K562 (cell line): ENCODE measurements around the gene PYDC1. TPM values are rescaled to one million over a fixed set of nuclear protein-coding genes. Genes with fewer than 3 reads are reported as not detected.

Experiments used
- ATAC-seq: fragments of 200-7000 bp; cut with Tn5 transposase; 3 replicates; pipeline ENCODE4 v1.9.1; 2020; ENCODE audit warnings: moderate library complexity
- BruUV-seq: library from RNA; stranded (reverse); fragments of 400-500 nt; replicated peaks from 2 replicates; lab custom pipeline; 2021; lab: Mats Ljungman, UMichigan
- CTCF ChIA-PET: fragments of 300-600 bp; formaldehyde crosslinking; extraction: SDS; loops from one replicate; lab custom pipeline; 2021; ENCODE audit warnings: low intra/inter-chr PET ratio; lab: Yijun Ruan, JAX
- POLR2A ChIA-PET: fragments of 300-600, 350-650 bp; sonication (Branson Sonifier 250); formaldehyde crosslinking; extraction: SDS; loops from one replicate; lab custom pipeline; 2021; ENCODE audit warnings: antibody characterized with exemption, inconsistent platforms; lab: Yijun Ruan, JAX
- DNase-seq, 4 experiments: peaks; one replicate each; pipeline versions ENCODE4 v3.0.0 to v3.0.0-alpha.2; 2011 to 2018; ENCODE audit warnings: low spot score in 3 of 4, mixed read lengths in 3 of 4; ENCODE audit errors: extremely low read depth in 1 of 4
- FAIRE-seq: peaks from 2 replicates; lab custom pipeline; 2011; peaks lifted over from hg19 to GRCh38; lab: Jason Lieb, UNC
- H2AFZ ChIP-seq: 2 replicates; pipeline ENCODE4 v1.6.0; 2011; ENCODE audit warnings: low read depth, low read length, control low read depth, inconsistent platforms
- H3K27ac ChIP-seq: fragments of 200-600 bp; 3 replicates; pipeline ENCODE4 v1.8.0; 2011; ENCODE audit warnings: low read depth, mild to moderate bottlenecking, control low read depth, inconsistent platforms, low read length, moderate library complexity, mixed read lengths; ENCODE audit errors: extremely low read depth
- H3K27me3 ChIP-seq, 2 experiments: fragments of 300-600 bp in 1 of 2; 2 replicates in 1 of 2; 3 replicates in 1 of 2; pipeline versions ENCODE4 v1.6.0 to v1.8.0; 2011; ENCODE audit warnings: inconsistent platforms in 2 of 2, low read length in 2 of 2, mild to moderate bottlenecking in 1 of 2, mixed read lengths in 1 of 2, moderate library complexity in 1 of 2; ENCODE audit not compliant: control insufficient read depth in 2 of 2, insufficient read depth in 2 of 2
- H3K36me3 ChIP-seq: fragments of 300-600 bp; 3 replicates; pipeline ENCODE4 v1.8.0; 2011; ENCODE audit warnings: mild to moderate bottlenecking, low read length, inconsistent platforms; ENCODE audit not compliant: control insufficient read depth, insufficient read depth
- H3K4me1 ChIP-seq, 2 experiments: fragments of 200-600 bp in 1 of 2; replicated peaks in 1 of 2; 2 replicates in 1 of 2; 3 replicates in 1 of 2; pipeline versions ENCODE4 v1.5.1 to v1.8.0; 2011; ENCODE audit warnings: inconsistent platforms in 2 of 2, low read length in 2 of 2, mild to moderate bottlenecking in 1 of 2, mixed read lengths in 1 of 2, moderate library complexity in 1 of 2; ENCODE audit not compliant: control insufficient read depth in 2 of 2, insufficient read depth in 2 of 2
- H3K4me2 ChIP-seq: 2 replicates; pipeline ENCODE4 v1.6.1; 2011; ENCODE audit warnings: low read length, control low read depth, inconsistent platforms, mixed read lengths; ENCODE audit not compliant: insufficient read depth
- H3K4me3 ChIP-seq: fragments of 200-600 bp; sonication (generic), shearing (Covaris generic); 2 replicates; pipeline ENCODE4 v1.5.1; 2016; ENCODE audit warnings: control low read depth, inconsistent platforms
- H3K79me2 ChIP-seq: fragments of 200-600 bp; 3 replicates; pipeline ENCODE4 v1.8.0; 2011; ENCODE audit warnings: low read length, inconsistent platforms; ENCODE audit not compliant: control insufficient read depth, insufficient read depth
- H3K9ac ChIP-seq, 2 experiments: 2 replicates each; pipeline versions ENCODE4 v1.6.0 to v1.6.1; 2011; ENCODE audit warnings: low read depth in 2 of 2, low read length in 2 of 2, control low read depth in 1 of 2, inconsistent platforms in 1 of 2, mild to moderate bottlenecking in 1 of 2, mixed read lengths in 1 of 2; ENCODE audit not compliant: insufficient read depth in 1 of 2
- H3K9me1 ChIP-seq: one replicate; pipeline ENCODE4 v1.6.0; 2011; ENCODE audit warnings: inconsistent platforms, mild to moderate bottlenecking, low read length, moderate library complexity; ENCODE audit not compliant: control insufficient read depth, insufficient read depth
- H3K9me3 ChIP-seq: replicated peaks from 2 replicates; pipeline ENCODE4 v1.5.1; 2011; ENCODE audit warnings: low read depth, low read length, inconsistent platforms; ENCODE audit not compliant: control insufficient read depth, insufficient read depth
- H4K20me1 ChIP-seq: replicated peaks from 2 replicates; pipeline ENCODE4 v1.6.1; 2011; ENCODE audit warnings: low read length, inconsistent platforms, mixed read lengths; ENCODE audit not compliant: control insufficient read depth, insufficient read depth
- EWSR1 ChIP-seq: fragments of 450-650 bp; IDR thresholded peaks from 2 replicates; pipeline ENCODE4 v1.6.1; 2018; ENCODE audit warnings: borderline replicate concordance, mild to moderate bottlenecking, low read depth, moderate library complexity; ENCODE audit not compliant: partially characterized antibody
- FOS ChIP-seq: IDR thresholded peaks from 3 replicates; pipeline ENCODE4 v1.6.1; 2011; ENCODE audit not compliant: insufficient read length; ENCODE audit errors: extremely low read depth
- MED1 ChIP-seq: sonication (generic); formaldehyde crosslinking; IDR thresholded peaks from 2 replicates; pipeline ENCODE4 v1.8.1; 2023; ENCODE audit warnings: missing genetic modification reagents, borderline replicate concordance
- NR4A1 ChIP-seq, 2 experiments: fragments of 250-450 bp in 1 of 2; fragments of 450-650 bp in 1 of 2; sonication (Bioruptor Pico) in 1 of 2; IDR thresholded peaks; 2 replicates each; pipeline versions ENCODE4 v1.4.0 to v1.6.1; 2016 to 2020; ENCODE audit warnings: mild to moderate bottlenecking in 2 of 2, missing compliant biosample characterization in 1 of 2, missing genetic modification characterization in 1 of 2, moderate library complexity in 1 of 2
- PCBP1 ChIP-seq: fragments of 200-400 bp; formaldehyde crosslinking; IDR thresholded peaks from 2 replicates; pipeline ENCODE4 v1.6.1; 2018; ENCODE audit warnings: mild to moderate bottlenecking, low read depth, low read length; ENCODE audit not compliant: poor library complexity, severe bottlenecking
- POLR2A ChIP-seq: fragments of 450-650 bp; conservative IDR thresholded peaks from 2 replicates; pipeline ENCODE4 v1.6.1; 2016
- POLR2B ChIP-seq: fragments of 450-650 bp; IDR thresholded peaks from 2 replicates; pipeline ENCODE4 v1.6.1; 2018; ENCODE audit warnings: low read depth; ENCODE audit not compliant: partially characterized antibody
- POLR2G ChIP-seq: fragments of 200-400 bp; formaldehyde crosslinking; IDR thresholded peaks from 2 replicates; pipeline ENCODE4 v1.6.1; 2017; ENCODE audit warnings: low read depth, mild to moderate bottlenecking, antibody characterized with exemption, low read length, moderate library complexity
- RBFOX2 ChIP-seq: fragments of 200-400 bp; formaldehyde crosslinking; IDR thresholded peaks from 2 replicates; pipeline ENCODE4 v1.6.1; 2017; ENCODE audit warnings: low read depth, mild to moderate bottlenecking, low read length, moderate library complexity
- SUPT5H ChIP-seq: fragments of 450-650 bp; IDR thresholded peaks from 2 replicates; pipeline ENCODE4 v1.6.1; 2016
- YY1 ChIP-seq, 3 experiments: IDR thresholded peaks; 2 replicates each; pipeline ENCODE4 v1.6.1; 2011; ENCODE audit warnings: low read length in 2 of 3, mild to moderate bottlenecking in 2 of 3, moderate library complexity in 2 of 3, borderline replicate concordance in 1 of 3, control low read depth in 1 of 3, low read depth in 1 of 3; ENCODE audit not compliant: insufficient read depth in 3 of 3, insufficient replicate concordance in 2 of 3, control insufficient read depth in 1 of 3, insufficient read length in 1 of 3; ENCODE audit errors: extremely low read depth in 1 of 3
- WGBS: fragments of 100-300 bp; shearing (Covaris generic); methylation state at CpG from one replicate; pipeline ENCODE4 v1.1.6; 2016; ENCODE audit warnings: low coverage, mixed read lengths; ENCODE audit not compliant: insufficient coverage; ENCODE audit errors: missing lambda C conversion rate; 5-methylcytosine and 5-hydroxymethylcytosine counted together
- in situ Hi-C: fragments of 300-500 bp; cut with MboI; formaldehyde crosslinking; loops from 4 replicates; pipeline ENCODE4 v1.15.0; 2018; ENCODE audit warnings: inconsistent platforms, mixed read lengths
- intact Hi-C: fragments of 100-400 bp; cut with micrococcal nuclease; formaldehyde crosslinking; loops from 2 replicates; pipeline ENCODE4 v1.14.2; 2022
- polyA plus RNA-seq, 8 experiments: library from polyadenylated mRNA; depleted of rRNA in 4 of 8; stranded (reverse) in 5 of 8; unstranded in 3 of 8; fragments of >200 nt; fragmentation: Nextera tagmentation in 2 of 8; fragmentation: Illumina TruSeq in 1 of 8; extraction: Ambion mirVana in 2 of 8; extraction: Trizol in 1 of 8; gene quantifications; 2 replicates each; pipeline versions ENCODE4 v1.2.1 to v1.2.3, GENCODE V29; 2011 to 2014; ENCODE audit warnings: inconsistent platforms in 1 of 8, missing spikeins in 1 of 8
- total RNA-seq, 7 experiments: library from RNA; depleted of rRNA in 6 of 7; stranded (reverse); fragments of >200 nt in 6 of 7; fragmentation: Illumina TruSeq in 2 of 7; extraction: Trizol in 2 of 7; gene quantifications; 2 replicates each; pipeline versions ENCODE4 v1.2.1 to v1.2.3, GENCODE V29; 2011 to 2021; ENCODE audit warnings: low replicate concordance in 1 of 7

PYDC1 gene
- total and polyA plus RNA-seq, 9 of the 15 experiments (the other 6 are each of a cell fraction or from before 2014, with no cell fraction given): not detected

GRCh38 chr16:31198207-31198882, 18.6 kb downstream of the PYDC1 start:
- H3K79me2 ChIP-seq: no peaks in the 10 kb centered on the region
- intact Hi-C loops: no loop called here
- H3K36me3 ChIP-seq: peaks cover 37% of the 10 kb centered on the region
- in situ Hi-C loops: no loop called here
- WGBS: 48% methylated on average over 7 of the region's 7 CpGs
- no peak overlapping the region for H3K27ac ChIP-seq
- no peaks in the 10 kb centered on the region for H3K27me3 ChIP-seq
- no peak overlapping the region for H3K4me3 ChIP-seq
- H2AFZ ChIP-seq: no peak overlapping the region
- H3K4me2 ChIP-seq: no peak overlapping the region
- peaks cover 14 to 33% of the 10 kb centered on the region in 2 experiments for H3K4me1 ChIP-seq
- no peak for TF ChIP-seq FOS
- peak; percentile 30; the same call in 1 of the 2 replicates for TF ChIP-seq SUPT5H
- TF ChIP-seq POLR2A: 0 out of 2 replicates have a peak, but pooled peaks have one; percentile 16
- H4K20me1 ChIP-seq: peaks cover 19% of the 10 kb centered on the region
- ChIA-PET POLR2A (interaction anchor here (0.6 to 6.2 kb wide), 18 partner anchors 8 to 1087 kb away, joined by 3 to 33 read pairs (median 3); partner anchors contain the start of genes FUS, PYDC1 and TRIM72), CTCF (no interaction called here)
- H3K9ac ChIP-seq: no peak overlapping the region
- H3K9me1 ChIP-seq: no peaks in the 10 kb centered on the region
- no peak for DNase-seq
- FAIRE-seq: no peak
- no peaks in the 10 kb centered on the region for H3K9me3 ChIP-seq
- BruUV-seq: no TSS peak
- ATAC-seq: no peak

GRCh38 chr16:31196324-31197088, 20.4 kb downstream of the PYDC1 start:
- Histone ChIP-seq H3K27me3 (no peaks in the 10 kb centered on the region), H3K27ac (peak overlapping the region; percentile 10; the same call in 1 of the 3 replicates), H3K4me2 (no peak overlapping the region), H3K9ac (no peak overlapping the region), H3K4me1 (peaks cover 10 to 18% of the 10 kb centered on the region in 2 experiments; a peak in 4 of 5 replicates), H3K36me3 (peaks cover 55% of the 10 kb centered on the region), H3K4me3 (no peak overlapping the region), H3K9me1 (no peaks in the 10 kb centered on the region), H3K79me2 (peaks cover under 1% of the 10 kb centered on the region; the same call in 1 of the 3 replicates), H3K9me3 (no peaks in the 10 kb centered on the region), H4K20me1 (peaks cover 23% of the 10 kb centered on the region), H2AFZ (no peak overlapping the region)
- POLR2A ChIA-PET: interaction anchor here (0.6 to 8.2 kb wide), 7 partner anchors 11 to 257 kb away, joined by 3 to 63 read pairs (median 14); partner anchors contain the start of genes FUS, PYDC1 and TRIM72
- CTCF ChIA-PET: no interaction called here
- ATAC-seq: peak; percentile 7
- intact Hi-C loops (no loop called here), in situ Hi-C loops (no loop called here)
- BruUV-seq: no TSS peak
- DNase-seq: no peak
- FAIRE-seq: no peak
- 75% methylated on average over 17 of the region's 17 CpGs for WGBS
- TF ChIP-seq EWSR1 (peak; percentile 38), PCBP1 (no peak), POLR2G (peak; percentile 60), POLR2A (peak; percentile 70), NR4A1 (CRISPR knock-in tag; IDR thresholded peaks at IDR 0.05) (no peak), NR4A1 (tag; IDR thresholded peaks at IDR 0.05) (no peak), MED1 (CRISPR knock-in tag) (no peak), POLR2B (peak; percentile 65), YY1 (IDR thresholded peaks at IDR 0.05; ENCODE audit: borderline replicate concordance in 1 of 3, control insufficient read depth in 1 of 3, extremely low read depth in 1 of 3, insufficient read depth in 3 of 3, insufficient read length in 1 of 3, insufficient replicate concordance in 2 of 3, low read depth in 1 of 3, low read length in 2 of 3) (no peak), RBFOX2 (peak; percentile 38)
